Muscle of back (tissue), 11 donors: ENCODE data around the gene C19orf25. TPM values are rescaled to one million over a fixed set of nuclear protein-coding genes. Genes with fewer than 3 reads are reported as not detected.
A peak's percentile ranks its signal among the peaks of the same experiment; 100 is the strongest.
"Not testable (repeated sequence)": the region's sequence is repeated elsewhere in the genome, so short reads cannot be mapped to it uniquely, and the experiment has no call there.

Experiments used
- DNase-seq, 3 donors: peaks; one replicate each; pipeline versions ENCODE4 v3.0.0 to v3.0.0-alpha.2; 2013
- polyA plus RNA-seq, 10 donors: library from polyadenylated mRNA; unstranded; fragments of 120-200 nt; gene quantifications; one replicate each; pipeline ENCODE4 v1.2.1, GENCODE V29; 2013; ENCODE audit not compliant: insufficient read length in 10 of 10

The C19orf25 gene
- polyA plus RNA-seq, 10 donors = 11.6 to 20.9 (median 15.8) TPM

DNA sequence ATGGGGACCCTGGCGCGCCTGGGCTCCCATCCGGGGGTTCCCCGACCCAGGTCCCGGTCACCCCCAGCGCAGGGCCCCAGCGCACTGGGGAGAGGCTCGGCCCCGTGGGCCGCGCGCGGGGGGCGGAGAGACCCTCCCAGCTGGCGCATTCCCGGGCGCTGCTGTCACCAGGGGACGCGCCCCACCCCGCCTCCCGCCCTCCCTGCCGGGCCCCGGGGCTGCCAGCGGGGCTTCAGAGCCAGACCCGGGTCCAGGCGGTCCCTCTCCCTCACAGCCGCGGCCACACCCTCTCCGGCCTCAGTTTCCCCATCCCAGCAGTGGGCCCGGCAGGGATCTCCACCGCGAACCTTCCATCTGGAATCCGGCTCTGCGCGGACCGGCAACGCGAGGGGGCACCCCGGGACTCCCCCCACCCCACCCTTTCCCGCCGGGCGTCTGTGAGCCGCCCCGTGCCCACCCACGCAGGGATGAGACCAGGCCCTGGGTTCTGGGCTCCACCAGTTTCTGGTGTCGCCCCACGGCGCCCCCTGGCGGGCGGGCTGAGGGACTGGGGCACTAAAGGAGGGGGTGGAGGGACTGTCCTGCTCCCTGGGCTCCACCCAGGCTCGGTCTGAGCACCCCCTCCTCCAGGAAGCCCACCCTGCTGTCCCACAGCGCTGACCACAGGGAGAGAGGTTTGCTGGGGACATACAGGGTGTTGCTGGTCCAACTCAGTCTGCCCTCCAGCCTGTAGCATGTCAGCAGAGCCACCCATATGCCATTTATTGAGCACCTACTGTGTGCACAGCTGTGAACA lies 34.7 kb upstream of the C19orf25 start:
- DNase-seq = peak in 1 of 3 donors; percentile 53

GRCh38 chr19:1512671-1513498 lies 33.9 kb upstream of the C19orf25 start, which contains the start of gene ADAMTSL5:
Gene ADAMTSL5, minus strand, starts transcription at chr19:1513019. Its CDS starts 2,076 bp downstream, at chr19:1510943.
- DNase-seq = peak in 2 of 3 donors; percentile 39 to 52

GRCh38 chr19:1511318-1512317 lies 32.6 kb upstream of the C19orf25 start:
- DNase-seq = no peak

DNA sequence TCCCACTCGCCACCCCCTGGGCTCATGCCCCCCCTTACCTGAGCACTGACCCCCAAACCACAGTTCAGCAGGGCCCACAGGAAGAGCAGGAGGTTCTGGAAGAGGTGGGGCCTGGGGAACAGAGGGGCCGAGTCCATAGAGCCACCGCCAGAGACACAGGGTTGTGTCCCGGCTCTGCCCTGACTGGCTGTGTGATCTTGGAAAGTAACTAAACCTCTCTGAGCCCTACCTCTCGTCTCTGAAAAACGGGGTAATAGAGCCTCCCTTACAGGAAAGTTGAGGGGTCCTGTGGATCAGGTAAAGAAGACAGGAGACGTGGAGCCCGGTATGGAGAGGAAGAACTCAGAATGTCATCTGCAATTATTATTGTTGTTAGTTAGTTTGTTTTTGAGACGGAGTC lies 31.8 kb upstream of the C19orf25 start:
- no peak for DNase-seq

GRCh38 chr19:1510442-1510806 lies 31.4 kb upstream of the C19orf25 start:
- no peak for DNase-seq

DNA sequence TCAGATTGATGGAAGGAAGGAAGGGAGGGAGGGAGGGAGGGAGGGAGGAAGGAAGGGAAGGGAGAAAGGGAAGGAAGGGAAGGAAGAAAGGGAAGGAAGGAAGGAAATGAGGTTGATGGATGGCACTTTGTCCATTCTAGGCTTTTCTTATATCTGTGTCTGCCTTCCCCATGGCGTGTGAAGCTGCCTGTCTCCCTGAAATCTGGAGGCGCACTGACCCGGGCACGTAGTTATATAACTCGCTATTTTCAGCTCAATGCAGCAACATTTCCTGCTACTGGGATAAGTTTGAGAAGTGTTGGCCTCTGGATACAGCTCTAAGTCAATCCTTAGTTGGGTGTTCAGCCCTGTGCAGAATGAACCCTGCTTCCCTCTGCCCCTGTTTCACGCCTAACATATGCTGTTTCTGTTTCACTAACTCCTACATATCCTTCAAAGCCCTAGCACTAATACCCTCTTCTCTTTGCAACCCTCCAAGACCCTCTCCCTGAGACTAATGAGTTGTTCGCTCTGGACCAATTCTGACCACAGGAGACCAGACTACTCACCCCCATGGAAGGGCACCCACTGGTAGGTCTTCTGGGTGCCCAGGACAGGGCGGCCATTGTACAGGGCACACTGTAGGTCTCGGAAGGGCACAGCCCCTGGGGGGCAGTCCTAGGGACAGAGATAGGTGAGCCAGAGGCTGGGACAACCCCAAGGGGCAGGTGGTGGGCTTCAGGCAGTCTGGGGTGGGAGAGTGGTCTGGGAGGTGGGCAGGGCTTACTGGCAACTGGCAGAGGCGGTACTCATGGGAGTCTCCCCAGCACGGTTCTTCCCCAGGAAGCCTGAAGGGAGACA lies 30.8 kb upstream of the C19orf25 start:
- no peak for DNase-seq

GRCh38 chr19:1508507-1508856 lies 29.5 kb upstream of the C19orf25 start:
- DNase-seq = no peak

DNA sequence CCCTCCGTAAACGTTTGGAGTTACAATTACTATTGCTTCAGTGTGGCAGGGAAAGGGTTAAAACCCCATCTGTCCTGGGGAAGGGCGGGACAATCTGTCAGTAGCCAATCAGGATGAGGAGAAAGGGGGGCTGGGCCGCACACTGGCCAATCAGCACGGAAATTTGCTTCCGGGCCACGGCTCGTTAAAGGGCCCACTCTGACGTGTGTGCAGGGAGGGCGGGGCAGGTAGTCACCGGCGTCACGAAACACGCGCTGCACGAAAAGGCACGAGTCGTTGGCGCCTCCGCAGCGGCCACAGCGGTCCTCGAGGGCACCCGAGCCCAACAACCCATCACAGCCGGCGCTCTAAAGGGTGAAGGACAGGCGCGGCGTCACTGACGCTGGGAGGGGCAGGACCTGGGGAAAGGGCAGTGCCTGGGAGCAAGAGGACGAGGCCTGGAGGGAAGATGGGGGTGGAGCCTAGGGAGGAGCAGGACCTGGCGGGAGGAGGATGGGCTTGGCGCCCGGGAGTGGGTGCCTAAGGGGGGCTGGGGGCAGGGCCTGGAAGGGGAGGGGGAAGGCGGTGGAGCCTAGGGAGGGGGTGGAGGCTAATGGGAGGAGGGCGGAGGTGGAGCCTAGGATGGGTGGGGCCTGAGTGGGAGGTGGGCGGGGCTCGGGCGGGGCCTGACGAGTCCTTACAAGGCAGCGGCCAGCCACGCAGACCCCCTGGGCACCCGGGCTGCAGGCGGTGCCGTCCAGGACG lies 28.9 kb upstream of the C19orf25 start:
- DNase-seq = peak; percentile 94 to 98 (median 96)

DNA sequence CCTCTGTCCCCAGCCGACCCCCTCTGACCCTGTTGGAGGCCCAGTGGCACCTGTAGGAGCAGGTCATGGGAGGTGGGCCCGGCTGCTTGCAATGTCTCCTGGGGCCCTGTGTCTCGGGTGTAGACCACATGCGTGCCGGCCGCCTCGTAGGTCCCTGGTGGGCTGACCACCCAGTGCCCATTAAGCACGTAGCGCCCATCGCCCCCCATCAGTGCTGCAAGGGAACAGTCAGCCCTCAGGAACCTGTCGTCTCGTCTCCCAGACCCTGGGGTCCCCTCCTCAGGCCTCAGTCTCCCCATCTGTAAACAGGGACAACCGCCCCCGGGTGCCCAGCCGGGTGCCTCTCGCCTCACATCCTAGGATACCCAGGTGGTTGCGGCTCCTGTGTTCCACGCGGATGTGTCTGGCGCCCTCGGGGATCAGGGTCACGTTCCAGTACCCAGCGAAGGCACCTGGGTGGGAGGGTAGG lies 28.2 kb upstream of the C19orf25 start:
- DNase-seq = no peak

GRCh38 chr19:1505991-1506881 lies 27.2 kb upstream of the C19orf25 start:
- DNase-seq = no peak

- DNase-seq = no peak
These were observed 26.0 kb upstream of the C19orf25 start for GRCh38 chr19:1505012-1505411.

- no peak for DNase-seq
These were observed 25.1 kb upstream of the C19orf25 start for GRCh38 chr19:1503925-1504773.

DNA sequence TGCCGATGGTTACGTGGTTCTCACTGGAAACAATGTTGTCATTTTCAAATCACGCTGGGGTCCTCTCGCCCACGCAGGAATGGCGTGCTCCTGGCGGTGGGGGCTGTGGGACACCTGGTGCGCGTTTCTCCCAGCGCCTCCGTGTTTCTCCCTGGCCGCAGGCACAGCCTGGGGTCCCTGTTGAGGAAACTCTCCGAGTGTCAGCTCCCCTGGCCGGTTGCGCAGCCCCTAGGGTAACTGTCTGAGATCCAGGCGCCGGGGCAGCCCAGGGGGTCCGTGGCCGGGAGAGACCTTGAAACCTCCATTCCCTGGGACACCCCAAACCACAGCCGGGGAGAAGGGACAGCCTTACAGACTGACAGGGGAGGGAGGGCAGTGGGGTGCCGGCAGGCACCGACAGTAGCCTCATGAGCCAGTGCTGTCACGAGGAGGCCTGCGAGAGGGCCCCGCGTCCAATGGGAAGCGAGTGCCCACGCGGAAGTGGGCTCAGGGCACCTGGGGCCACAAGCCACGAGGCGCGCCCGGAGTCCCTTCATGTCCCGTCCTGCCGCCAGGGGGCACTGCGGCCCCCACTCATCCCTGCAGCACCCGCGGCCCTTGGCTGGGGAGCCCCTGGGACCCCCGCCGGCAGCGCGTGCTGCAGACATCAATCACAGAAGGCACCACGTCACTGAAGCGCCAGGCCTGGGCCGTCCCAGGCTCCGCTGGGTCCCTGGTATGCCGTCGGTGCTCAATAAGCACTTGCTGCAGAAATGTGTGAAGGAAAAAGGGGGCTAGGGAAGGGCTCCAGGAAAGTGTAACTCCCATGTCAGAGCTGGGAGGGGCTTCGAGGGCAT lies 24.3 kb upstream of the C19orf25 start:
- no peak for DNase-seq

GRCh38 chr19:1502433-1503088 lies 23.5 kb upstream of the C19orf25 start:
- DNase-seq = no peak

DNA sequence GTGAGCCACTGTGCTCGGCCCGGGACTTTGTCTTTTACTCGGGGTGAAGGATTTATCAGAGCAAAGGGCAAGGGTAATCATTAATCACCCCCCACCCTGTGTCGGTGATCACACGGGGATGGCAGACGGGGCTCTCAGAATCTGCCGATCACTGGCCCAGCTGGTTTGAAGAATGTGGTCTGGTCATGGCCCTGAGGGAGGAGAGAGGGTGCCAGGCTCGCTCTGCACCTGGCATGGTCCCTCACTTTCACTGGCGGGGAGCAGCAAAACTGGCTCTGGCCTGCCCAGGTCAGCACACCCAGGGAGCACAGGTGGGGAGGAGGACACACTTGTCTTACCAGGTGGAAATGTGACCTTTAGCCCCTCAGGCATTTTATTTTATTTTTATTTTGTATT lies 22.2 kb upstream of the C19orf25 start:
- no peak for DNase-seq

DNA sequence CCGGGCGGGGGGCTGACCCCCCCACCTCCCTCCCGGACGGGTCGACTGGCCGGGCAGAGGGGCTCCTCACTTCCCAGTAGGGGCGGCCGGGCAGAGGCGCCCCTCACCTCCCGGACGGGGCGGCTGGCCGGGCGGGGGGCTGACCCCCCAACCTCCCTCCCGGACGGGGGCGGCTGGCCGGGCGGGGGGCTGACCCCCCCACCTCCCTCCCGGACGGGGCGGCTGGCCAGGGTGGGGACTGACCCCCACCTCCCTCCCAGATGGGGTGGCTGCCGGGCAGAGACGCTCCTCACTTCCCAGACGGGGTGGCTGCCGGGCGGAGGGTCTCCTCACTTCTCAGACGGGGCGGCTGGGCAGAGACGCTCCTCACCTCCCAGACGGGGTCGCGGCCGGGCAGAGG lies 20.2 kb upstream of the C19orf25 start:
- not testable (repeated sequence) for DNase-seq
